Dendritic cell treated with granulocyte-macrophage colony-stimulating factor and Interleukin-4, amounts not matched to agents 40 ng/mL and 50 ng/mL, for 4 days (primary cell): ENCODE results near the gene ASCC2.
A peak's percentile ranks its signal among the peaks of the same experiment; 100 is the strongest.
"Not testable (repeated sequence)": the region's sequence is repeated elsewhere in the genome, so short reads cannot be mapped to it uniquely, and the experiment has no call there.

ENCODE experiments used
- H3K27ac Mint-ChIP-seq: one replicate; pipeline ENCODE4 v1.8.0; 2022; ENCODE audit warnings: mild to moderate bottlenecking, mixed read lengths
- H3K27me3 Mint-ChIP-seq: one replicate; pipeline ENCODE4 v1.8.0; 2022; ENCODE audit warnings: mild to moderate bottlenecking, mixed read lengths
- H3K36me3 Mint-ChIP-seq: one replicate; pipeline ENCODE4 v1.8.0; 2022; ENCODE audit warnings: low read depth, mixed read lengths
- H3K4me1 Mint-ChIP-seq: one replicate; pipeline ENCODE4 v1.8.0; 2022; ENCODE audit warnings: low read depth, mixed read lengths
- H3K4me3 Mint-ChIP-seq: one replicate; pipeline ENCODE4 v1.8.0; 2022; ENCODE audit warnings: mild to moderate bottlenecking, moderate library complexity, mixed read lengths
- H3K9me3 Mint-ChIP-seq: one replicate; pipeline ENCODE4 v1.8.0; 2022; ENCODE audit warnings: mixed read lengths
- intact Hi-C: fragments of 100-400 bp; cut with micrococcal nuclease; formaldehyde crosslinking; loops from one replicate; pipeline ENCODE4 v1.15.0; 2022

The ASCC2 gene

DNA sequence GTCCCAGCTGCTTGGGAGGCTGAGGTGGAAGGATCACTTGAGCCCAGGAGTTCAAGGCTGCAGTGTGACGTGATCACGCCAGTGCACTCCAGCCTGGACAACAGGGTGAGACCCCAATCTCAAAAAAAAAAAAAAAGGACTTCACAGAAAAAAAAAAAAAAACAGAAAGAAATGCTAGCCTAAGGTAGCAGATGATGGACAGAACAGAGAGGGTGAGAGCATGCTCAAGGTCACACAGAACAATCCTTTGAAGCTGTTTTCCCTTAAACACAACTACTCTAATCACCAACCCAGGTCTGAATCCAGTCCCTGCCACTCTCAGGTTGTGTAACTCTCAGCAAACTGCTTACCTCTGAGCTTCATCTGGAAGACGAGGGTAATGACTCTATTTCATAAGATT lies 81.0 kb downstream of the ASCC2 start:
- intact Hi-C loops = no loop called here

DNA sequence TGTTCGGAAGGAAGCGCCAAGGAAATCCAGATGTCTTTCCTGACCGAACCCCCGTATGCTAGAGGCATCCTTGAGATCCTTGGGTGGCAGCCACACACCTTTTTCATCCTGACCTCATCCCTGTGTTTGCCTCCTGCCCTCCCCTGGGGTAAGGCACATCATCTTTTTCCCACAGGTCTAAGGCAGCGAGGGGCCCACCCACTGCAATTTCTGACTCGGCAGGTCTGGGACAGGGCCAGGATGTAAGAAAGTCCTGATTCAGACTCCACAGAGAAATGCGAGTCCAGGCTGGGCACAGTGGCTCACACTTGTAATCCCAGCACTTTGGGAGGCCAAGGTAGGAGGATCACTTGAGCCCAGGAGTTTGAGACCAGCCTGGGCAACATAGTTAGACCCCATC lies 81.7 kb downstream of the ASCC2 start:
- Mint-ChIP-seq H3K4me1 (peaks cover 9% of the 10 kb centered on the region), H3K36me3 (peaks cover 46% of the 10 kb centered on the region), H3K9me3 (no peaks in the 10 kb centered on the region), H3K27ac (no peak overlapping the region), H3K4me3 (no peak overlapping the region), H3K27me3 (no peaks in the 10 kb centered on the region)
- intact Hi-C loops = no loop called here

More for the DNA sequence above, 81.0 kb downstream of the ASCC2 start:
- no peak overlapping the region for H3K4me3 Mint-ChIP-seq
- H3K27me3 Mint-ChIP-seq = no peaks in the 10 kb centered on the region
- H3K4me1 Mint-ChIP-seq = peaks cover 3% of the 10 kb centered on the region
- no peaks in the 10 kb centered on the region for H3K9me3 Mint-ChIP-seq
- H3K36me3 Mint-ChIP-seq = peaks cover 42% of the 10 kb centered on the region
- no peak overlapping the region for H3K27ac Mint-ChIP-seq

DNA sequence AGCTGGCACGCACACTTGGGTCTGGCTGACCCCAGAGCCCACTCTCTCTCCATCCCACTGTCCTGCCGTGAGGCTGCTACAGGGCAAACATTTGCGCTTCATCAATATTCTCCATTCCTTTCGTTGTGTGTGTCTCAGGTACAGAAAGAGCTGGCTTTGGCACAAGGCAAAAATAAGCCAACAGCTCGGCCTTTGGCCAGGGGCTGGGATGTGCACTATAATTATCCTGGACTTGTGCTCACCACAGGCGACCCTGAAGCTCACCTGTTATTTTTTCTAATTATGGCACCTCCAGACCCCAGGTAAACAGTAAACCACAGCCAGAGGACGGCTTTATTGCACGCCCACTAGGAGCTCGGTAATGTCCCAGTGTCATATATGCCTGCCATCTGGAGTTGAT lies 82.2 kb downstream of the ASCC2 start:
- Mint-ChIP-seq H3K4me3 (no peak overlapping the region), H3K9me3 (no peaks in the 10 kb centered on the region), H3K27ac (no peak overlapping the region), H3K27me3 (no peaks in the 10 kb centered on the region), H3K4me1 (peaks cover 11% of the 10 kb centered on the region), H3K36me3 (peaks cover 46% of the 10 kb centered on the region)
- intact Hi-C loops = no loop called here

DNA sequence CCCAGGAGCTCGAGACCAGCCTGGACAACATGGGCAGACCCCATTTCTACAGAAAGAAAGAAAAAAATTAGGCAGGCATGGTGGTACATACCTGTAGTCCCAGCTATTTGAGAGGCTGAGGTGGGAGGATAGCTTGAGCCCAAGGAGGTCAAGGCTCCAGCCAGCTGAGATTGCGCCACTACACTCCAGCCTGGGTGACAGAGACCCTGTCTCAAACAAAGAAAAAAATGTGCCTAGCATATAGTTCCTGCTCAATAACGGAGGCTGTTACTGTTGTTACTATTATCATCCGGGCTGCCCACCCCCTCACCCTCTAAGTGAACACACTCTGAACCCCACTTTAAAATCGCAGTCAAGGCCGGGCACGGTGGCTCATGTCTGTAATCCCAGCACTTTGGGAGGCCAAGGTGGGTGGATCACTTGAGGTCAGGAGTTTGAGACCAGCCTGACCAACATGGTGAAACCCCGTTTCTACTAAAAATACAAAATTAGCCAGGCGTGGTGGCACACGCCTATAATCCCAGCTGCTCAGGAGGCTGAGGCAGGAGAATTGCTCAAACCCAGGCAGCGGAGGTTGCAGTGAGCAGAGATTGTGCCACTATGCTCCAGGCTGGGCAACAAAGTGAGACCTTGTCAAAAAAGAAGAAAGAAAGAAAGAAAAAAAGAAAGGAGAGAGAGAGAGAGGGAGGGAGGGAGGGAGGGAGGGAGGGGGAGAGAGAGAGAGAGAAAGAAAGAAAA lies 83.2 kb downstream of the ASCC2 start:
- H3K27me3 Mint-ChIP-seq, H3K27ac Mint-ChIP-seq, H3K4me3 Mint-ChIP-seq, H3K9me3 Mint-ChIP-seq, intact Hi-C loops: not testable (repeated sequence)
- Mint-ChIP-seq H3K4me1 (peaks cover 17% of the 10 kb centered on the region), H3K36me3 (peaks cover 55% of the 10 kb centered on the region)

DNA sequence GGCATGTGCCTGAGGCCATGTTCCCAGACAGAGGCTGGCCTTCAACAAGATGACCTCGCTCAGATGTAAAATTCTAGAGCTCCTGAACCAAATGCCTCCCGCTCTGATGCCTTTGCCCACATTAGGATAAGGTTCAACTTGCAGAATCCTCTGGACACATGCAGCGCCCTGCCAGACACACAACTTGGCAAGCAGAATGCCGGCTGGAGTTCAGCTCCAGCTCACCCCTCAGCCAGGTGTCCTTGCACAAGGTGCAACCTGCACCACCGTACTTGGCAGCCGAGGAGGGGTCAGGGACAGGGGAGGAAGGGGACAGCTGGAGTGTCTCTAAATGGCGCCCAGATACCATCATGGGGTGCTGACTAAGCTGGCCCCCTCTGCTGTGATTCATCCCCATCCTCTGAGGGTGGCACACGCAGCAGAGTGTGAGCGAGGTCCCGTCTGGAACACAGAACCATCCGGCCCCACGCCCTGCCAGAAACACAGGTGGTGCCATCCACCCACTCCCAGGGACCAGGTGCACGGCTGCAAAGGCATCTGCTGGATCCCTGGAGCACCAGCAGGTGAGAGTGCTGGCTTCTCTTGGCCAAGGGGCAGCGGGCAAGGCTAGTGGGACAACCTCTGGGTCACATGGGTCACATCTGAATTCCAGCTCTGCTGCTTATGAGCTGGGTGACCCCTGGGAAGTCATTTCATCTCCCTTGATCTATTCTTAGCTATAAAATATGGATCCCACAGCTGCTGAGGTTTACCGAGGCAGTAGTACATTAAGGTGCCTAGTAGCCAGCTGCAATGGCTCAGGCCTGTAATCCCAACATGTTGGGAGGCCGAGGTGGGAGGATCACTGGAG lies 84.0 kb downstream of the ASCC2 start:
- intact Hi-C loops = no loop called here
- Mint-ChIP-seq H3K4me1 (peaks cover 17% of the 10 kb centered on the region), H3K4me3 (no peak overlapping the region), H3K9me3 (no peaks in the 10 kb centered on the region), H3K27ac (no peak overlapping the region), H3K36me3 (peaks cover 63% of the 10 kb centered on the region), H3K27me3 (no peaks in the 10 kb centered on the region)

DNA sequence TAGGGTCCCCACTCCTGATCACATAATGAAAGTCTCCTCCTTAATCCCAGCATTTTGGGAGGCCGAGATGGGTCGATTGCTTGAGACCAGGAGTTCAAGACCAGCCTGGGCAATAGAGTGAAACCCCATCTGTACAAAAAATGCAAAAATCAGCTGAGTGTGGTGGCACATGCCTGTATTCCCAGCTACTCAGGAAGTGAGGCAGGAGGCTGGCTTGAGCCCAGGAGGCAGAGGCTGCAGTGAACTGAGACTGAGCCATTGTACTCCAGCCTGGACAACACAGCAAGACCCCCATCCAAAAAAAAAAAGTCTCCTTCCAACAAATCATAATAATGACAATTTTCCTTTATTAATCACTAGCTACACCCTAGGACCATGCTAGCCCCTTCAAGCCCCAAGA lies 86.4 kb downstream of the ASCC2 start:
- no peaks in the 10 kb centered on the region for H3K27me3 Mint-ChIP-seq
- H3K27ac Mint-ChIP-seq = no peak overlapping the region
- peaks cover 17% of the 10 kb centered on the region for H3K4me1 Mint-ChIP-seq
- no peaks in the 10 kb centered on the region for H3K9me3 Mint-ChIP-seq
- intact Hi-C loops = no loop called here
- peaks cover 71% of the 10 kb centered on the region for H3K36me3 Mint-ChIP-seq
- no peak overlapping the region for H3K4me3 Mint-ChIP-seq

DNA sequence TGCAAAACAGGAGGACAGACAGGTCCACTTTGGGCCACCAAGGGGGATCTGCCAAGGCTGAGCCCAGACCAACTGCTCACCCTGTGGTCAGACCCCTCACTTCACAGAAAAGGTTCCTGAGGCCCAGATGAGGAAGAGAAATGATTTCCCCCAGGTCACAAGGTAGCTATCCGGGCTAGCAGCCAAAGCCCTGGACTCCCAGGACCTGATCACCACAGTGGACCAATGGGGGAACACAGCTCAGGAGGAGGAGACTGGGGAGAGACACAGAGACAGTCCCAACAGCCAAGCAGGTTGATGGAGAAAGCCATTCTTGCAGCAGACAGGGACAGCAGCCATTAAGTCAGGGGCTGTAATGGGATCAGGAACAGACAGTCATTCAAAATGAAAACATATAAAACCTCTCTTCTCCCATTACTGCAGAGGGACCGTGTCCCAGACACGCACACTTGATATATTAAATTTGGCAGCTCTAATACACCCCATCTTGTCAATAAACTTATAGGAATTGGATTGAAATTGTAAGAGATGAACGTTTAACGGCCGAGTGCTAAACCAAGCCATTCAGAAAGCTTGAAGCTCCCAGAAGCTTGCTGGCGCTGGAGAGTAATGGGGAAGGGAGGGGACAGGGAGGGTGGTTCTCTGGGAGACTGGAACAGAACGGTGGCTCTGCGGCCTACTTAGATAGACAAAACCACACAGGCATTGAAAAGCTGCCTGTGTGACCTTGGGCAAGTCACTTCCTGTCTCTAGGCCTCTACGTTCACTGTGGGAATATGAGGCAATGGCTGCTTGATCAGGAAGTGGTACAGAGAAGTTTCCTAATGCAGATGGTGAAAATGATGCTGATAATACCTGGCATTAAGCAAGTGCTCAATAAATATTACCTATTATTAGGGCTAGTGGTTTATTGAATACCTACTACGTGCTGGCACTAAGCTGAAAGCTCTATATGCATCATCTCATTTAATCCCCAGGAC lies 87.2 kb downstream of the ASCC2 start:
- Mint-ChIP-seq H3K9me3 (no peaks in the 10 kb centered on the region), H3K27ac (peak overlapping the region; percentile 63)
- intact Hi-C loops = no loop called here

DNA sequence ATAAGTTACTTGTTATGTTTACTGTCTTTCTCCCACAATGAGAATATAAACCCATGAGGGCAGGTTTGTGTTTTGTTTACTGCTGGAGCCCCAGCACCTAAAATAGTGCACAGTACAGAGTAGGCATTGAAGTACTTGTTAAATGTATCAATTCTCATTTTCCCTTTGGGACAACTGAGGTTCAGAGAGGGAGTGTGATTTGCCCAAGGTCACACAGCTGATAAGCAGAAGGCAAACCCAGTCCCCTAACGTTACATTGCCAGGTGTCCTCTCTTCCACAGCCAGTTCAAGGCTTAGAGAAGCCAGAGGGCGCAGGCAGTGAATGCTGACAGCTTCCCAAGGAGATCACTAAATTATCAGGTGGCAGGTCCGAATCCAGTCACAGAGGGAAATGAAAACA lies 88.0 kb downstream of the ASCC2 start:
- Mint-ChIP-seq H3K4me1 (peaks cover 17% of the 10 kb centered on the region), H3K9me3 (no peaks in the 10 kb centered on the region), H3K36me3 (peaks cover 86% of the 10 kb centered on the region), H3K27ac (peak overlapping the region; percentile 63), H3K27me3 (no peaks in the 10 kb centered on the region), H3K4me3 (no peak overlapping the region)
- intact Hi-C loops = no loop called here

More for the DNA sequence above, 87.2 kb downstream of the ASCC2 start:
- H3K4me1 Mint-ChIP-seq = peaks cover 17% of the 10 kb centered on the region
- no peak overlapping the region for H3K4me3 Mint-ChIP-seq
- peaks cover 78% of the 10 kb centered on the region for H3K36me3 Mint-ChIP-seq
- no peaks in the 10 kb centered on the region for H3K27me3 Mint-ChIP-seq

DNA sequence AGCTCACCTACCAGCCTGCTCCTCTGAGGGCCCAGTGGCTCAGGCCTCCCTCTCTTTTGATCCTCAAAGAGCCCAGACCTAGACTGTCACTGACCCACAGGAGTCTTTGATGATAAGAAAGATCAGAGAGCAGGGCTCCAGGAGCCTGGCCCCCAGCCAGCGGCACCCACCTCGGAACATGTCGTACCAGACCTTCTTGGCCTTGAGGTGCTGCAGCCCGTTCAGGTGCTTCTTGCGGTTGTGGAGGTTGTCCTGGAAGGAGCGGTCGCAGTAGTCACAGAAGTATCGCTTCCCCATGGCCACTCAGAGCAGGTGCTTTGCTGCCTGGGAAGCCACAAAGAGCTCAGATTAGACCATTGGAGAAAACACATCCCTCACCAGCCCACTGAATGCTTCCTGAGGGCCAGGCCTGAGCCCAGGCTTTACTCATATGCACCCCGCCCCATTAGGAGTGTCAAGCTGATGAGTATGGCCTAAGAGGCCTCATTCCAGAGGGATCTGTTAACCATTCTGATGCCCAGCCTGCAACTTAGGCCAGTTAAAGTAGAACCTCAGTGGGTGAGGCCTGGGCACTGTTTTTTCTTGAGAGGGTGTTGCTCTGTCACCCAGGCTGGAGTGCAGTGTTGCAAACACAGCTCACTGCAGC lies 89.7 kb downstream of the ASCC2 start:
- H3K9me3 Mint-ChIP-seq = no peaks in the 10 kb centered on the region
- H3K4me3 Mint-ChIP-seq = no peak overlapping the region
- H3K27me3 Mint-ChIP-seq = no peaks in the 10 kb centered on the region
- H3K36me3 Mint-ChIP-seq = peaks cover 86% of the 10 kb centered on the region
- H3K27ac Mint-ChIP-seq = no peak overlapping the region
- peaks cover 17% of the 10 kb centered on the region for H3K4me1 Mint-ChIP-seq
- intact Hi-C loops = no loop called here

DNA sequence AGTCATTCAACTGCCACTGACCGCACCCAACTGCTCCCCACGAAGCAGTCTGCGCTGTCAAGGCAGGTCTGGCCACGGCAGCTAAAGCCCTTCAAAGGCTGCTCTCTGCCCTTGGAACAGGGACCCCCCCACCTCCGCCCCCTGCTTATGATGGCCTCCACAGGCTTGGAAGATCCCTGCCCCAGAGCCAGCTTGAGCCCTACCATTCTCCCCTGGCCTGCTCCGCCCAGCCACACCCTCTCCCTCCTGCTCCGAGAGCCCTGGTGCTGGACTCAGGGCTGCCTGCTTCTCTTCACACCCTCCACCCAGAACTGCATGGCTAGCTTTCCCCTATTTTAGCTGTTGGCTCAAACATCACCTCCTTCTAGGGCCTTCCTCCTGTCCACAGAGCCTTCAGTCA lies 90.2 kb downstream of the ASCC2 start:
- Mint-ChIP-seq H3K4me1 (peaks cover 17% of the 10 kb centered on the region), H3K27ac (no peak overlapping the region), H3K9me3 (no peaks in the 10 kb centered on the region), H3K4me3 (no peak overlapping the region), H3K36me3 (peaks cover 87% of the 10 kb centered on the region), H3K27me3 (no peaks in the 10 kb centered on the region)
- intact Hi-C loops = no loop called here

DNA sequence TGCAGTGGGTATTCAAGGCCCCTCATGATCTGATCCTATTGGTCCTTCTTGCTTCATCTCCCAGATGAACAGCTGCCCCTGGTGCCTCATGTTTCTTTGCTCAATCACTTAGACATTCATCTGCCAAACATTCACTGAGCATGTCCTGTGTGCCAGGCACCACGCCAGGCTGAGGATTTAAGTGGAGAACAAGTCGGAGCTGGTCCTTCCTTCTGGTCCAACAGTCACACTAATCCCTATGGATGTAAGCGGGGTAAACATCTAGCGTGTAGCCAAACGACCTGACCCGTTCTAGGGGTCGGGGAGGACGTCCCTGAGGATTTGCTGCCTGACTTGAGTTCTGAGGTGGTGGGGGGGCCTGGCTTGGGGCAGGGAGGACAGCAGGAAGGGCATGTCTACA lies 93.2 kb downstream of the ASCC2 start:
- Mint-ChIP-seq H3K9me3 (no peaks in the 10 kb centered on the region), H3K36me3 (peaks cover 97% of the 10 kb centered on the region), H3K27ac (no peak overlapping the region), H3K4me3 (no peak overlapping the region), H3K27me3 (no peaks in the 10 kb centered on the region), H3K4me1 (no peaks in the 10 kb centered on the region)
- intact Hi-C loops = no loop called here

DNA sequence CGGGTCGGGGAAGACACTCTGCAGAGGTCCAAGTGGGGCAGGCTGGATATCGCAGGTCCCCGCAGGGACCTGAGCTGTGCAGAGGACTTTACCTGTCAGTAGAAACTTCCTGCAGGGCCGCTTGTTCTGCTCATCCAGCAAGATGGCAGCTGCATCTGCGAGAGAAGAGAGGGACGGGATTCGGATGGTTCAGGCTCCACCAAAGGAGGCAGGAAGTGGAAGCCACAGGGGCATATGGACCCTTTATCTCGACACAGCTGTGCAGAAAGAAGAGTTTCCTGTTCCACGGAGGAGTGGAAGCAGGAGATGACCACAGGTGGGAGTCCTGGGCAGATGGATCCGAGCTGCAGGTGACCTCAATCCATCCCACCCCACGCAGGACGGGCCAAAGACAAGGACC lies 95.7 kb downstream of the ASCC2 start:
- peaks cover 98% of the 10 kb centered on the region for H3K36me3 Mint-ChIP-seq

DNA sequence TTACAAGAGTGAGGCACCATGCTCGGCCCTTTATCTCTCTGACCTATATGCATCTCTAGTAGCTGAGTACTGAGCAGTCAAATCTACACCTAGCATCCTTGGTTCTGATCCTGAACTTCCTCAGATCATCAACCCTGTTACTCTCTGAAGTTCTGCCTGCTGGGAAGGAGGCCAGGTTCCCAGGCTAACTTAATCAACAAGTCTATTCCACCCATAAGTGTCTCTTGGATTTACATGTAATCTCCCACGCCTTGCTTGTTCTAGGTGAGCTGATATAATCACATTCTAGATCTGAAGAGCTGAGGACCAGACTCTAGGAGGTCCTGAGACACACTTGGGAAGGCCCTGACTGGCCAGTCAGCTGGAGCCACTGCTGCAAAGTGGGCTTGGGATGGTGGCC lies 96.1 kb downstream of the ASCC2 start:
- no peaks in the 10 kb centered on the region for H3K4me1 Mint-ChIP-seq
- no peak overlapping the region for H3K27ac Mint-ChIP-seq
- H3K27me3 Mint-ChIP-seq = no peaks in the 10 kb centered on the region
- intact Hi-C loops = no loop called here
- H3K9me3 Mint-ChIP-seq = no peaks in the 10 kb centered on the region
- H3K4me3 Mint-ChIP-seq = no peak overlapping the region
- H3K36me3 Mint-ChIP-seq = peaks cover 98% of the 10 kb centered on the region

More for the DNA sequence above, 95.7 kb downstream of the ASCC2 start:
- Mint-ChIP-seq H3K27me3 (no peaks in the 10 kb centered on the region), H3K4me1 (no peaks in the 10 kb centered on the region), H3K9me3 (no peaks in the 10 kb centered on the region), H3K4me3 (no peak overlapping the region), H3K27ac (no peak overlapping the region)
- intact Hi-C loops = no loop called here
